CD4-positive, alpha-beta memory T cell (primary cell): ENCODE data around the gene BCCIP. TPM values are rescaled to one million over a fixed set of nuclear protein-coding genes. Genes with fewer than 3 reads are reported as not detected.

Source experiments
- CTCF ChIA-PET: fragments of 350-600 bp; sonication (Branson Sonifier 250); formaldehyde crosslinking; loops from one replicate; lab custom pipeline; 2021; ENCODE audit warnings: inconsistent platforms; ENCODE audit not compliant: partially characterized antibody; lab: Charles Lee
- POLR2A ChIA-PET: fragments of 350-600 bp; sonication (Branson Sonifier 250); formaldehyde crosslinking; loops from one replicate; lab custom pipeline; 2021; ENCODE audit not compliant: partially characterized antibody; lab: Charles Lee
- DNase-seq, 5 donors: peaks; one replicate each; pipeline versions ENCODE4 v3.0.0 to v3.0.0-alpha.2; 2020 to 2022; ENCODE audit warnings: mixed read lengths in 1 of 5
- H3K27ac ChIP-seq: one replicate; pipeline ENCODE4 v1.7.0; 2013; ENCODE audit warnings: low read depth, low read length
- H3K27me3 ChIP-seq: 2 replicates; pipeline ENCODE4 v1.7.0; 2013; ENCODE audit warnings: mild to moderate bottlenecking, low read length, moderate library complexity; ENCODE audit not compliant: insufficient read depth
- H3K36me3 ChIP-seq: 2 replicates; pipeline ENCODE4 v1.7.0; 2013; ENCODE audit warnings: mild to moderate bottlenecking, low read length, moderate library complexity; ENCODE audit not compliant: insufficient read depth
- H3K4me1 ChIP-seq: 2 replicates; pipeline ENCODE4 v1.7.0; 2013; ENCODE audit warnings: mild to moderate bottlenecking, low read length, moderate library complexity; ENCODE audit not compliant: insufficient read depth
- H3K4me3 ChIP-seq, 2 donors: one replicate each; pipeline ENCODE4 v1.7.0; 2013; ENCODE audit warnings: low read length in 2 of 2, mild to moderate bottlenecking in 1 of 2
- H3K9me3 ChIP-seq, 2 donors: one replicate each; pipeline ENCODE4 v1.7.0; 2013; ENCODE audit warnings: low read length in 2 of 2, control low read depth in 1 of 2; ENCODE audit not compliant: control insufficient read depth in 1 of 2
- H3K27ac Mint-ChIP-seq, 7 donors: one replicate each; pipeline ENCODE4 v1.8.0; 2020 to 2021; ENCODE audit warnings: mixed read lengths in 7 of 7, mild to moderate bottlenecking in 6 of 7, inconsistent platforms in 3 of 7, moderate library complexity in 3 of 7
- H3K27me3 Mint-ChIP-seq, 2 donors: one replicate each; pipeline ENCODE4 v1.8.0; 2020 to 2021; ENCODE audit warnings: mixed read lengths in 2 of 2
- H3K36me3 Mint-ChIP-seq, 2 donors: one replicate each; pipeline ENCODE4 v1.8.0; 2020 to 2021; ENCODE audit warnings: mixed read lengths in 2 of 2, inconsistent platforms in 1 of 2, mild to moderate bottlenecking in 1 of 2
- H3K4me1 Mint-ChIP-seq, 4 donors: one replicate each; pipeline ENCODE4 v1.8.0; 2020 to 2021; ENCODE audit warnings: mixed read lengths in 4 of 4, mild to moderate bottlenecking in 1 of 4
- H3K4me3 Mint-ChIP-seq, 8 donors: one replicate each; pipeline ENCODE4 v1.8.0; 2020 to 2021; ENCODE audit warnings: mixed read lengths in 8 of 8, mild to moderate bottlenecking in 7 of 8, moderate library complexity in 6 of 8, inconsistent platforms in 3 of 8
- H3K9me3 Mint-ChIP-seq, 8 donors: one replicate each; pipeline ENCODE4 v1.8.0; 2020 to 2021; ENCODE audit warnings: mixed read lengths in 8 of 8, mild to moderate bottlenecking in 5 of 8, inconsistent platforms in 3 of 8, moderate library complexity in 1 of 8
- intact Hi-C: fragments of 100-400 bp; cut with micrococcal nuclease; formaldehyde crosslinking; loops from one replicate; pipeline ENCODE4 v1.15.1; 2023
- polyA plus RNA-seq, 2 donors: library from polyadenylated mRNA; unstranded; fragments of 300-500 nt; fragmentation: Illumina TruSeq; gene quantifications; one replicate each; pipeline ENCODE4 v1.2.3, GENCODE V29; 2021
- total RNA-seq, 2 experiments: library from RNA; stranded (reverse); gene quantifications; one replicate each; pipeline ENCODE4 v1.2.3, GENCODE V29; 2021

Gene BCCIP
- total and polyA plus RNA-seq, 4 experiments from 2014 or later, result 35.4 to 108 (median 60.6) TPM

DNA sequence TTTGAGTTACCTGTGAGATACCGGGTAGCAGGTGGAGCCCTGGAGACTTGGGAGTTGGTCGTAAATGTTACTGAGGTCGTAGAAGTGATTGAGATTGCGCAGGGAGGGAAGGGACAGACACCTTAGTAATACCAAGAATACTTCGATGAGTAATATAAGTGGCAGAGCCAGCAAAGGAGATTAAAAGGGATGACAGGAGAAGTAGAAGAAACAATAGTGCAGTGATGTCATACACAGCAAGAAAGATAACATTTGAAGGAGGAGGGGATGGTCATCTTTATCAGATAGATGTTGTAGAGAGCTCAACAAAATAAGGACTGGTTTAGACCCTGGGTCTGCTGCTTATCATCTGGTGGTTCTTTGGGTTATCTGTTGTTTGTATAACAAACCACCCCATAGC, 5.0 kb downstream of the BCCIP start:
- CTCF ChIA-PET, result interaction anchor here (1.6 kb wide), 1 partner anchor 14 kb away, joined by 3 read pairs; no protein-coding TSS in a partner anchor
- Histone ChIP-seq H3K4me1 (peaks cover 26% of the 10 kb centered on the region), H3K4me3 (no peak overlapping the region), H3K27ac (no peak overlapping the region), H3K36me3 (peaks cover 59% of the 10 kb centered on the region), H3K27me3 (no peaks in the 10 kb centered on the region), H3K9me3 (no peaks in the 10 kb centered on the region)
- Mint-ChIP-seq H3K27ac (peak overlapping the region in 3 of 7 donors; percentile 7 to 77 (median 42)), H3K9me3 (no peaks in the 10 kb centered on the region), H3K27me3 (no peaks in the 10 kb centered on the region), H3K4me3 (no peak overlapping the region), H3K36me3 (peaks cover 40 to 65% of the 10 kb centered on the region in 2 donors), H3K4me1 (peaks cover 6 to 18% (median 14%) of the 10 kb centered on the region in 4 donors)
- intact Hi-C loops, result no loop called here
- POLR2A ChIA-PET, result no interaction called here
- DNase-seq, result no peak

- Histone ChIP-seq H3K4me1 (no peaks in the 10 kb centered on the region), H3K27me3 (no peaks in the 10 kb centered on the region), H3K27ac (no peak overlapping the region), H3K36me3 (peaks cover 43% of the 10 kb centered on the region), H3K4me3 (no peak overlapping the region), H3K9me3 (no peaks in the 10 kb centered on the region)
- H3K27me3 Mint-ChIP-seq, result no peaks in the 10 kb centered on the region
- no peaks in the 10 kb centered on the region for H3K9me3 Mint-ChIP-seq
- H3K4me3 Mint-ChIP-seq, result no peak overlapping the region
- peaks cover 42 to 72% of the 10 kb centered on the region in 2 donors for H3K36me3 Mint-ChIP-seq
- H3K4me1 Mint-ChIP-seq, result no peaks in the 10 kb centered on the region
- intact Hi-C loops, result no loop called here
- POLR2A ChIA-PET, result no interaction called here
- DNase-seq, result no peak
- CTCF ChIA-PET, result no interaction called here
- H3K27ac Mint-ChIP-seq, result no peak overlapping the region
These were observed 13.4 kb downstream of the BCCIP start for GRCh38 chr10:125836746-125837145.

DNA sequence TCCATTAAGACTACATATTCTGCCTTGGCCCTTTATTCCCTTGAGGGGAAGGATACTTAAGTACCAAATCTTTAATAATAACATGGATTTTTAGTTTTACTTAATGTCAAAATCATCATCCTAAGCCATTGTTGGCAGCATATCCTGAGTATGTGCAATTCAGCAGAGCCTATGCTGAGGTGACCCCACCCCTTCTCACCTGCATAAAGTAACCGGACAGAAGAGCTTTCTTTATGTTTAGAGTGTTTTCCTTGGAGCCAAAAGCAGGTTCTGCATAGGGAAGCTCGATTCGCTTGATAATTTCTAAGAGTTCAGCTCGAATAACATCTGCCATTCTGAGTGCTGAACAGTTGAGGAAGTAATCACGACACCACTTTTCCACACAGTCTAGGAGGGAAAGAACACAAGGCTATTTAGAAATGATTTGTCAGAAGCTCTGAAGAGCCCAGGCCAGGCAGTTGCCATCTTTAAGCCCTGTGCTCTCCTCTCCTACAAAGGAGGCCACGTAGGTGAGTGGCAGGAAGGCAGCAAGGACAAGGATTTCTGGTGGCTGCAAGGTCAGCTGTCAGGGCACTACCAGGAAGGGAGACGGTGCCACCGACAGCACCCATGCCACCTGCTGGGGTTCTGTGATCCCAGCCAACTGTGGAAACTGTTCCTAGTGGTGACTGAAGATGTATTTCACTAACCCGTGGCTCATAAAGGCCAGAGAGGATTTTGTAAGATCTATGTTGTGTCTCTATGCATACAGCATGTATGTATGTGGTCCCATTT, 15.6 kb downstream of the BCCIP start:
- Mint-ChIP-seq H3K27ac (peak overlapping the region in 2 of 7 donors; percentile 32 to 37), H3K4me1 (no peaks in the 10 kb centered on the region), H3K36me3 (peaks cover 36 to 59% of the 10 kb centered on the region in 2 donors), H3K9me3 (no peaks in the 10 kb centered on the region), H3K27me3 (no peaks in the 10 kb centered on the region), H3K4me3 (no peak overlapping the region)
- no peak overlapping the region for H3K27ac ChIP-seq
- H3K4me3 ChIP-seq, result no peak overlapping the region
- H3K27me3 ChIP-seq, result no peaks in the 10 kb centered on the region
- ChIA-PET POLR2A (no interaction called here), CTCF (no interaction called here)
- no peaks in the 10 kb centered on the region for H3K9me3 ChIP-seq
- intact Hi-C loops, result no loop called here
- H3K4me1 ChIP-seq, result no peaks in the 10 kb centered on the region
- no peak for DNase-seq
- peaks cover 23% of the 10 kb centered on the region for H3K36me3 ChIP-seq

DNA sequence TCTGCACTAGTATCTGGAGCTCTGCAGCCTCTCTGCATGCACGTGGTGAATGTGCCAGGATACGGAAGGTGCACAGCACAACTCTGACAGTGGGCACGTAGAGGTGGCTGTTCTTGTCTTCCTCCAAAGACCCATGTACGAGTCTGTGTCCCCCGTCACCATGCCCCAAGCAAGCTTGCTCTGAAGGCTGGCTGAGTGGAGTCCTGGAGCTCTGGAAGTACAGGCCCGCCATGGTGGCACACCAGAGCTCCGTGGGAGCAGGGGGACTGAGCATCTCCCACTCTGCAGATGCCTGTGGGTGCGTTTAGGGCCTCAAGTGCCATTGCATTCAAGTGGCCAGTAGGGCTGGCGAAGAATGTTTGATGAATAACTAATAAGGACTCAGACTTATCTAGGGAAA, 17.1 kb downstream of the BCCIP start:
- CTCF ChIA-PET, result no interaction called here
- Mint-ChIP-seq H3K4me3 (no peak overlapping the region), H3K27ac (peak overlapping the region in 2 of 7 donors; percentile 52 to 79), H3K9me3 (no peaks in the 10 kb centered on the region), H3K36me3 (peaks cover 31 to 54% of the 10 kb centered on the region in 2 donors), H3K27me3 (no peaks in the 10 kb centered on the region), H3K4me1 (no peaks in the 10 kb centered on the region)
- Histone ChIP-seq H3K36me3 (peaks cover 20% of the 10 kb centered on the region), H3K9me3 (no peaks in the 10 kb centered on the region), H3K27me3 (no peaks in the 10 kb centered on the region), H3K4me1 (no peaks in the 10 kb centered on the region), H3K27ac (no peak overlapping the region), H3K4me3 (no peak overlapping the region)
- no peak for DNase-seq
- intact Hi-C loops, result no loop called here
- POLR2A ChIA-PET, result no interaction called here

- intact Hi-C loops, result no loop called here
- H3K9me3 ChIP-seq, result no peaks in the 10 kb centered on the region
- DNase-seq, result no peak
- CTCF ChIA-PET, result no interaction called here
- no peaks in the 10 kb centered on the region for H3K27me3 Mint-ChIP-seq
- no peaks in the 10 kb centered on the region for H3K4me1 Mint-ChIP-seq
- no peak overlapping the region for H3K4me3 Mint-ChIP-seq
- H3K4me1 ChIP-seq, result no peaks in the 10 kb centered on the region
- peaks cover 20% of the 10 kb centered on the region for H3K36me3 ChIP-seq
- H3K27ac ChIP-seq, result no peak overlapping the region
- peaks cover 26 to 49% of the 10 kb centered on the region in 2 donors for H3K36me3 Mint-ChIP-seq
- peak overlapping the region in 1 of 7 donors; percentile 73 for H3K27ac Mint-ChIP-seq
- H3K27me3 ChIP-seq, result no peaks in the 10 kb centered on the region
- POLR2A ChIA-PET, result no interaction called here
- no peak overlapping the region for H3K4me3 ChIP-seq
- no peaks in the 10 kb centered on the region for H3K9me3 Mint-ChIP-seq
These were observed 17.6 kb downstream of the BCCIP start for GRCh38 chr10:125840955-125841354.

GRCh38 chr10:125843603-125844329, 20.4 kb downstream of the BCCIP start:
- peak overlapping the region in 2 of 7 donors; percentile 42 to 67 for H3K27ac Mint-ChIP-seq
- H3K27ac ChIP-seq, result no peak overlapping the region
- H3K36me3 ChIP-seq, result peaks cover 5% of the 10 kb centered on the region
- no peak overlapping the region for H3K4me3 Mint-ChIP-seq
- intact Hi-C loops, result no loop called here
- H3K4me1 ChIP-seq, result no peaks in the 10 kb centered on the region
- no peaks in the 10 kb centered on the region for H3K27me3 ChIP-seq
- CTCF ChIA-PET, result no interaction called here
- H3K4me3 ChIP-seq, result no peak overlapping the region
- H3K9me3 ChIP-seq, result no peaks in the 10 kb centered on the region
- POLR2A ChIA-PET, result no interaction called here
- no peaks in the 10 kb centered on the region for H3K9me3 Mint-ChIP-seq
- no peaks in the 10 kb centered on the region for H3K27me3 Mint-ChIP-seq
- DNase-seq, result no peak
- H3K4me1 Mint-ChIP-seq, result no peaks in the 10 kb centered on the region
- peaks cover 14 to 33% of the 10 kb centered on the region in 2 donors for H3K36me3 Mint-ChIP-seq

- no peak for DNase-seq
- Histone ChIP-seq H3K4me3 (no peak overlapping the region), H3K4me1 (no peaks in the 10 kb centered on the region), H3K27ac (no peak overlapping the region), H3K27me3 (no peaks in the 10 kb centered on the region), H3K9me3 (no peaks in the 10 kb centered on the region), H3K36me3 (no peaks in the 10 kb centered on the region)
- Mint-ChIP-seq H3K27ac (no peak overlapping the region), H3K27me3 (no peaks in the 10 kb centered on the region), H3K4me3 (no peak overlapping the region), H3K4me1 (no peaks in the 10 kb centered on the region), H3K36me3 (peaks cover 13 to 28% of the 10 kb centered on the region in 2 donors), H3K9me3 (no peaks in the 10 kb centered on the region)
- intact Hi-C loops, result no loop called here
- POLR2A ChIA-PET, result no interaction called here
- CTCF ChIA-PET, result no interaction called here
These were observed 21.4 kb downstream of the BCCIP start for GRCh38 chr10:125844751-125845221.
